ENCODE results near the gene SEL1L2. TPM values are rescaled to one million over a fixed set of nuclear protein-coding genes. Genes with fewer than 3 reads are reported as not detected.

Gene SEL1L2
- total RNA-seq, 4 donors from 2014 or later, result not detected

GRCh38 chr20:13913572-13913971 lies 76.8 kb downstream of the SEL1L2 start:
- H3K27ac ChIP-seq, result no peak overlapping the region
- intact Hi-C loops (cut with DNase I), result no loop called here

GRCh38 chr20:13913131-13913530 lies 77.3 kb downstream of the SEL1L2 start:
- Histone ChIP-seq H3K4me1 (no peaks in the 10 kb centered on the region), H3K27me3 (no peaks in the 10 kb centered on the region), H3K9me3 (no peaks in the 10 kb centered on the region), H3K27ac (no peak overlapping the region), H3K36me3 (no peaks in the 10 kb centered on the region), H3K4me3 (no peak overlapping the region)
- DNase-seq, result no peak
- intact Hi-C loops (cut with DNase I), result no loop called here
- no peak for TF ChIP-seq CTCF (IDR thresholded peaks at IDR 0.05)
- TF ChIP-seq POLR2A (IDR thresholded peaks at IDR 0.05), result no peak
- WGBS, 2 donors, result 79 to 93% methylated on average over 1 of the region's 1 CpG

More at GRCh38 chr20:13913572-13913971, 76.8 kb downstream of the SEL1L2 start:
- Histone ChIP-seq H3K4me3 (no peak overlapping the region), H3K9me3 (no peaks in the 10 kb centered on the region), H3K4me1 (no peaks in the 10 kb centered on the region), H3K27me3 (no peaks in the 10 kb centered on the region), H3K36me3 (no peaks in the 10 kb centered on the region)
- 67 to 72% methylated on average over 4 of the region's 4 CpGs for WGBS, 2 donors
- TF ChIP-seq POLR2A (IDR thresholded peaks at IDR 0.05), result no peak
- TF ChIP-seq CTCF (IDR thresholded peaks at IDR 0.05), result no peak
- DNase-seq, result no peak

- 47 to 65% methylated on average over 1 of the region's 1 CpG for WGBS, 2 donors
These were observed 79.9 kb downstream of the SEL1L2 start for GRCh38 chr20:13910492-13910891.

GRCh38 chr20:13909067-13909466 lies 81.3 kb downstream of the SEL1L2 start:
- intact Hi-C loops (cut with DNase I), result no loop called here
- TF ChIP-seq POLR2A (IDR thresholded peaks at IDR 0.05) (no peak), CTCF (IDR thresholded peaks at IDR 0.05) (no peak)
- Histone ChIP-seq H3K4me3 (no peak overlapping the region), H3K36me3 (no peaks in the 10 kb centered on the region), H3K4me1 (no peaks in the 10 kb centered on the region), H3K9me3 (no peaks in the 10 kb centered on the region), H3K27ac (no peak overlapping the region), H3K27me3 (no peaks in the 10 kb centered on the region)
- WGBS, 2 donors, result 51 to 70% methylated on average over 4 of the region's 4 CpGs
- no peak for DNase-seq

More at GRCh38 chr20:13910492-13910891, 79.9 kb downstream of the SEL1L2 start:
- H3K36me3 ChIP-seq, result no peaks in the 10 kb centered on the region
- no peak overlapping the region for H3K4me3 ChIP-seq
- intact Hi-C loops (cut with DNase I), result no loop called here
- H3K27ac ChIP-seq, result no peak overlapping the region
- H3K9me3 ChIP-seq, result no peaks in the 10 kb centered on the region
- TF ChIP-seq CTCF (IDR thresholded peaks at IDR 0.05) (no peak), POLR2A (IDR thresholded peaks at IDR 0.05) (no peak)
- no peak for DNase-seq
- H3K4me1 ChIP-seq, result no peaks in the 10 kb centered on the region
- no peaks in the 10 kb centered on the region for H3K27me3 ChIP-seq

GRCh38 chr20:13904766-13905165 lies 85.6 kb downstream of the SEL1L2 start:
- Histone ChIP-seq H3K9me3 (no peaks in the 10 kb centered on the region), H3K36me3 (no peaks in the 10 kb centered on the region), H3K27ac (no peak overlapping the region), H3K27me3 (no peaks in the 10 kb centered on the region), H3K4me3 (no peak overlapping the region), H3K4me1 (no peaks in the 10 kb centered on the region)
- TF ChIP-seq POLR2A (IDR thresholded peaks at IDR 0.05), result no peak
- 72 to 81% methylated on average over 3 of the region's 3 CpGs for WGBS, 2 donors
- no peak for DNase-seq
- intact Hi-C loops (cut with DNase I), result no loop called here

GRCh38 chr20:13900496-13900895 lies 89.9 kb downstream of the SEL1L2 start:
- TF ChIP-seq POLR2A (IDR thresholded peaks at IDR 0.05) (no peak), CTCF (IDR thresholded peaks at IDR 0.05) (no peak)
- H3K4me1 ChIP-seq, result no peaks in the 10 kb centered on the region
- H3K27ac ChIP-seq, result no peak overlapping the region
- no peak for DNase-seq
- WGBS, 2 donors, result 84 to 91% methylated on average over 10 of the region's 10 CpGs
- H3K27me3 ChIP-seq, result no peaks in the 10 kb centered on the region
- intact Hi-C loops (cut with DNase I), result no loop called here
- no peaks in the 10 kb centered on the region for H3K9me3 ChIP-seq
- H3K4me3 ChIP-seq, result no peak overlapping the region
- H3K36me3 ChIP-seq, result no peaks in the 10 kb centered on the region

Data from esophagus squamous epithelium (tissue), 5 donors.